HepG2 (cell line): ENCODE measurements around the gene CDH12.

Experiments used
- CTCF ChIP-seq: sonication (generic); formaldehyde crosslinking; IDR thresholded peaks from 2 replicates; pipeline ENCODE4 v1.5.0; 2020; ENCODE audit warnings: mild to moderate bottlenecking, missing genetic modification reagents, moderate library complexity
- EP300 ChIP-seq, 3 experiments: sonication (generic) in 1 of 3; formaldehyde crosslinking in 1 of 3; IDR thresholded peaks; 2 replicates each; pipeline versions ENCODE4 v1.5.1 to v1.6.1; 2011 to 2020; ENCODE audit warnings: low read depth in 2 of 3, low read length in 2 of 3, borderline replicate concordance in 1 of 3, improper control_type of control experiment in 1 of 3, mild to moderate bottlenecking in 1 of 3, missing genetic modification reagents in 1 of 3, moderate library complexity in 1 of 3
- MLLT10 ChIP-seq: sonication (generic); formaldehyde crosslinking; IDR thresholded peaks from 2 replicates; pipeline ENCODE4 v1.4.0; 2020; ENCODE audit warnings: missing genetic modification reagents
- NFE2L1 ChIP-seq: sonication (generic); formaldehyde crosslinking; IDR thresholded peaks from 2 replicates; pipeline ENCODE4 v1.4.0; 2020; ENCODE audit warnings: missing genetic modification reagents, mild to moderate bottlenecking, borderline replicate concordance
- PPARG ChIP-seq: conservative IDR thresholded peaks from 2 replicates; pipeline ENCODE4 v1.6.1; 2016; ENCODE audit warnings: missing biosample characterization, missing genetic modification reagents
- TAF1 ChIP-seq: sonication (generic); formaldehyde crosslinking; IDR thresholded peaks from 2 replicates; pipeline ENCODE4 v1.4.0; 2020; ENCODE audit warnings: missing genetic modification reagents
- ZNF24 ChIP-seq: fragments of 450-650 bp; IDR thresholded peaks from 2 replicates; pipeline ENCODE4 v1.6.1; 2017; ENCODE audit warnings: antibody characterized with exemption, mild to moderate bottlenecking
- ZNF737 ChIP-seq: sonication (generic); formaldehyde crosslinking; IDR thresholded peaks from 2 replicates; pipeline ENCODE4 v1.5.0; 2020; ENCODE audit warnings: missing genetic modification reagents, mild to moderate bottlenecking, borderline replicate concordance

- TF ChIP-seq PPARG (no peak), EP300 (IDR thresholded peaks at IDR 0.05; ENCODE audit: low read depth in 2 of 2, low read length in 2 of 2) (no peak), EP300 (CRISPR knock-in tag; IDR thresholded peaks at IDR 0.05; ENCODE audit: borderline replicate concordance) (no peak), TAF1 (no peak), MLLT10 (CRISPR knock-in tag) (no peak), ZNF737 (no peak), NFE2L1 (no peak), CTCF (CRISPR knock-in tag) (no peak), ZNF24 (no peak)
These were observed 187.3 kb downstream of the CDH12 start for GRCh38 chr5:22665801-22666200.
